DND-41 (cell line): ENCODE data around the gene OSM.

Experiments
- EZH2 ChIP-seq: IDR thresholded peaks from 3 replicates; pipeline ENCODE4 v1.6.1; 2012; ENCODE audit warnings: borderline replicate concordance, low read depth, mild to moderate bottlenecking, moderate library complexity, low read length, inconsistent platforms; ENCODE audit not compliant: severe bottlenecking
- TF ChIP-seq, protein P1 (sequence below): IDR thresholded peaks from 2 replicates; pipeline ENCODE4 v1.5.1; 2012; ENCODE audit warnings: borderline replicate concordance, low read length, moderate library complexity, mild to moderate bottlenecking; ENCODE audit not compliant: poor library complexity, severe bottlenecking; ENCODE audit errors: extremely low read depth

DNA sequence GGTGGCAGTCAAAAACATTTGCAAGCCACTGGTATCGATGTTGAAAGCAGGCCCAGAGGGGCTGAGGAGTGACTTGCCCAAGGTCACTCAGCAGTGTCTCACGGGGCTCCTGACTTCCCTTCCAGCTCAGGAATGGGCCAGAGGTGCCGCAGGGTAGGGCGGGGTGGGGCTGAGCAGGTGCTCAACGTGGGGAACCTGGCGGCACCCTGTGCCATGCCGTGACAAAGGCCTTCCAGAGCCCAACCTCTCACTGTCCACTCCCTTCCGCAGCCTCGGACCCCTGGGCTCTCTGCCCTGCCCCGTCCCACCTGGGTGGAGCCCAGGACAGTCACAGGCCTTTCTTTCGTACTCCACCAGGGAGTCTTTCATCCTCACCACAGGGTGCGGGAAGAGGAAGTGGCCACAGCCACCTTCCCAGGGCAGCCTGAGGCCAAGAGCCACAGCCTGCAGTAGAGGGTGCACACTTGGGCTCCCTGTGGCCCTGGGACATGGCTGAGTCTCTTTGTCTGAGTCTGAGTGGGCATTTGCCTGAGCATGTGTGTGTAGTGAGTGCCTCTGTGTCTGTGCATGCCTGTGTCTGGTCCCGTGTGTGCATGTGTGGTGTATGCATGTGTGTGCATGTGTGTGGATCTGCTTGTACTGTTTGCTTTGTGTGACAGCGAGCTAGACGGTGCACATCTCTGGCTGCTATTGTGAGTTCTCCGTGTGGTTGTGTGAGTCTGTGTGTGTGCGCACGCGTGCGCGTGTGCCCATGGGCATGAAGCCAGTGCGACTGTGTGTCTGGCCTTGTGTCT, 14.0 kb downstream of the OSM start:
- TF ChIP-seq, protein P1, sequence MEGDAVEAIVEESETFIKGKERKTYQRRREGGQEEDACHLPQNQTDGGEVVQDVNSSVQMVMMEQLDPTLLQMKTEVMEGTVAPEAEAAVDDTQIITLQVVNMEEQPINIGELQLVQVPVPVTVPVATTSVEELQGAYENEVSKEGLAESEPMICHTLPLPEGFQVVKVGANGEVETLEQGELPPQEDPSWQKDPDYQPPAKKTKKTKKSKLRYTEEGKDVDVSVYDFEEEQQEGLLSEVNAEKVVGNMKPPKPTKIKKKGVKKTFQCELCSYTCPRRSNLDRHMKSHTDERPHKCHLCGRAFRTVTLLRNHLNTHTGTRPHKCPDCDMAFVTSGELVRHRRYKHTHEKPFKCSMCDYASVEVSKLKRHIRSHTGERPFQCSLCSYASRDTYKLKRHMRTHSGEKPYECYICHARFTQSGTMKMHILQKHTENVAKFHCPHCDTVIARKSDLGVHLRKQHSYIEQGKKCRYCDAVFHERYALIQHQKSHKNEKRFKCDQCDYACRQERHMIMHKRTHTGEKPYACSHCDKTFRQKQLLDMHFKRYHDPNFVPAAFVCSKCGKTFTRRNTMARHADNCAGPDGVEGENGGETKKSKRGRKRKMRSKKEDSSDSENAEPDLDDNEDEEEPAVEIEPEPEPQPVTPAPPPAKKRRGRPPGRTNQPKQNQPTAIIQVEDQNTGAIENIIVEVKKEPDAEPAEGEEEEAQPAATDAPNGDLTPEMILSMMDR, result no peak
- TF ChIP-seq EZH2, result no peak
